Breast epithelium (tissue), 4 donors: ENCODE data around the gene ADARB1. TPM values are rescaled to one million over a fixed set of nuclear protein-coding genes. Genes with fewer than 3 reads are reported as not detected.

Experiments
- DNase-seq, 2 donors: peaks; one replicate each; pipeline ENCODE4 v3.0.0-alpha.2; 2019; ENCODE audit warnings: low spot score in 2 of 2
- H3K27ac ChIP-seq, 2 donors: fragments of 200-600 bp; sonication (generic) in 1 of 2; one replicate each; pipeline ENCODE4 v1.5.1; 2016 to 2019; ENCODE audit warnings: mild to moderate bottlenecking in 1 of 2
- H3K27me3 ChIP-seq, 2 donors: fragments of 200-600 bp; sonication (generic) in 1 of 2; one replicate each; pipeline versions ENCODE4 v1.5.1 to v1.6.0; 2017 to 2019; ENCODE audit warnings: control low read depth in 1 of 2, mild to moderate bottlenecking in 1 of 2
- H3K36me3 ChIP-seq: fragments of 200-600 bp; one replicate; pipeline ENCODE4 v1.5.1; 2019
- H3K4me1 ChIP-seq, 2 donors: fragments of 200-600 bp; sonication (generic); one replicate each; pipeline ENCODE4 v1.5.1; 2016 to 2019; ENCODE audit warnings: control low read depth in 1 of 2
- H3K4me3 ChIP-seq, 3 donors: fragments of 200-600 bp; sonication (generic); 1 replicate in 2 of 3; 2 replicates in 1 of 3; pipeline ENCODE4 v1.5.1; 2016 to 2019; ENCODE audit warnings: mild to moderate bottlenecking in 3 of 3, moderate library complexity in 2 of 3
- H3K9me3 ChIP-seq, 2 donors: fragments of 200-600 bp; sonication (generic) in 1 of 2; one replicate each; pipeline ENCODE4 v1.5.1; 2016 to 2019; ENCODE audit warnings: control low read depth in 1 of 2
- POLR2A ChIP-seq: fragments of 450-650 bp; IDR thresholded peaks from one replicate; pipeline ENCODE4 v1.6.1; 2016; ENCODE audit warnings: antibody characterized with exemption, mild to moderate bottlenecking, moderate library complexity
- POLR2AphosphoS5 ChIP-seq, 3 donors: sonication (generic); formaldehyde crosslinking; IDR thresholded peaks; one replicate each; pipeline ENCODE4 v1.6.1; 2017; ENCODE audit warnings: antibody characterized with exemption in 3 of 3
- intact Hi-C: fragments of 100-400 bp; cut with DNase I; formaldehyde crosslinking; loops from one replicate; pipeline ENCODE4 v1.15.1; 2023; ENCODE audit warnings: low total_unique reads
- total RNA-seq, 3 donors: library from RNA; depleted of rRNA; stranded (reverse); fragments of >200 nt; gene quantifications; one replicate each; pipeline ENCODE4 v1.1.0, GENCODE V29; 2016
- TF ChIP-seq, protein P1 (sequence below), 3 donors: fragments of 450-650 bp; IDR thresholded peaks; one replicate each; pipeline ENCODE4 v1.5.1; 2016 to 2017; ENCODE audit warnings: antibody characterized with exemption in 3 of 3, mild to moderate bottlenecking in 3 of 3, moderate library complexity in 3 of 3

The ADARB1 gene
- total RNA-seq, 3 donors from 2014 or later, result 19.9 to 21.3 (median 20.0) TPM

GRCh38 chr21:45134279-45135076 lies 60.1 kb downstream of the ADARB1 start:
- no peak for DNase-seq
- H3K9me3 ChIP-seq, result no peaks in the 10 kb centered on the region
- no peaks in the 10 kb centered on the region for H3K4me1 ChIP-seq
- no peaks in the 10 kb centered on the region for H3K36me3 ChIP-seq
- H3K27me3 ChIP-seq, result no peaks in the 10 kb centered on the region
- no peak overlapping the region for H3K4me3 ChIP-seq
- no peak for TF ChIP-seq POLR2A
- TF ChIP-seq POLR2AphosphoS5 (IDR thresholded peaks at IDR 0.05), result no peak
- TF ChIP-seq, protein P1, sequence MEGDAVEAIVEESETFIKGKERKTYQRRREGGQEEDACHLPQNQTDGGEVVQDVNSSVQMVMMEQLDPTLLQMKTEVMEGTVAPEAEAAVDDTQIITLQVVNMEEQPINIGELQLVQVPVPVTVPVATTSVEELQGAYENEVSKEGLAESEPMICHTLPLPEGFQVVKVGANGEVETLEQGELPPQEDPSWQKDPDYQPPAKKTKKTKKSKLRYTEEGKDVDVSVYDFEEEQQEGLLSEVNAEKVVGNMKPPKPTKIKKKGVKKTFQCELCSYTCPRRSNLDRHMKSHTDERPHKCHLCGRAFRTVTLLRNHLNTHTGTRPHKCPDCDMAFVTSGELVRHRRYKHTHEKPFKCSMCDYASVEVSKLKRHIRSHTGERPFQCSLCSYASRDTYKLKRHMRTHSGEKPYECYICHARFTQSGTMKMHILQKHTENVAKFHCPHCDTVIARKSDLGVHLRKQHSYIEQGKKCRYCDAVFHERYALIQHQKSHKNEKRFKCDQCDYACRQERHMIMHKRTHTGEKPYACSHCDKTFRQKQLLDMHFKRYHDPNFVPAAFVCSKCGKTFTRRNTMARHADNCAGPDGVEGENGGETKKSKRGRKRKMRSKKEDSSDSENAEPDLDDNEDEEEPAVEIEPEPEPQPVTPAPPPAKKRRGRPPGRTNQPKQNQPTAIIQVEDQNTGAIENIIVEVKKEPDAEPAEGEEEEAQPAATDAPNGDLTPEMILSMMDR (IDR thresholded peaks at IDR 0.05), result no peak
- intact Hi-C loops, result loop anchor here (5.0 kb wide), 1 partner anchor 187 kb away; no protein-coding TSS in a partner anchor
- H3K27ac ChIP-seq, result no peak overlapping the region

GRCh38 chr21:45135122-45135521 lies 60.7 kb downstream of the ADARB1 start:
- no peak overlapping the region for H3K27ac ChIP-seq
- DNase-seq, result no peak
- TF ChIP-seq, protein P1 (IDR thresholded peaks at IDR 0.05), result no peak
- TF ChIP-seq POLR2AphosphoS5 (IDR thresholded peaks at IDR 0.05) (no peak), POLR2A (no peak)
- intact Hi-C loops, result no loop called here
- H3K4me3 ChIP-seq, result no peak overlapping the region
- H3K36me3 ChIP-seq, result no peaks in the 10 kb centered on the region
- H3K9me3 ChIP-seq, result no peaks in the 10 kb centered on the region
- no peaks in the 10 kb centered on the region for H3K27me3 ChIP-seq
- no peaks in the 10 kb centered on the region for H3K4me1 ChIP-seq

GRCh38 chr21:45135868-45136267 lies 61.5 kb downstream of the ADARB1 start:
- no peaks in the 10 kb centered on the region for H3K4me1 ChIP-seq
- H3K27me3 ChIP-seq, result no peaks in the 10 kb centered on the region
- TF ChIP-seq, protein P1 (IDR thresholded peaks at IDR 0.05), result no peak
- no peak for TF ChIP-seq POLR2AphosphoS5 (IDR thresholded peaks at IDR 0.05)
- TF ChIP-seq POLR2A, result no peak
- no peaks in the 10 kb centered on the region for H3K9me3 ChIP-seq
- H3K36me3 ChIP-seq, result no peaks in the 10 kb centered on the region
- no peak overlapping the region for H3K27ac ChIP-seq
- intact Hi-C loops, result no loop called here
- no peak for DNase-seq
- no peak overlapping the region for H3K4me3 ChIP-seq

DNA sequence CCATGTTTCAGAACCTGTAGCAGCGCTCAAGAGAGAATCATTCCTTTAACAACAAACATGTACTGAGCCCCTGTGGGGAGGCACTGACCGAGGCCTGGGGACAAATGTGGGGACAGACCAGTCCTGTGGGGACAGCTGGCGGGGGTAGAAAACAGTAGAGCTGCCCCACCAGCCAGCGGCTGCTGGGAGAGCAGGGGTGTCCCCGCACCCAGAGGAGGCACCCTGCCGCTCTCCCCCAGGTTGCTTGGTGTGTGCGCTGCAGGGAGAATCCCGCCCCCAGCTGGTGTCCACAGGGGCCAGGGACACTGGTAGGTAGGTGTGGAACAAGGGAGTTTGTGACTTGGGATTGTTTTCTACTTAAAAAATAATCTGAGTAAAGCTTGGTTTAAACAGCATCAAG lies 62.1 kb downstream of the ADARB1 start:
- intact Hi-C loops, result no loop called here
- Histone ChIP-seq H3K27me3 (no peaks in the 10 kb centered on the region), H3K4me3 (no peak overlapping the region), H3K27ac (no peak overlapping the region), H3K36me3 (no peaks in the 10 kb centered on the region), H3K9me3 (no peaks in the 10 kb centered on the region), H3K4me1 (no peaks in the 10 kb centered on the region)
- DNase-seq, result no peak
- TF ChIP-seq, protein P1 (IDR thresholded peaks at IDR 0.05), result no peak
- TF ChIP-seq POLR2A (no peak), POLR2AphosphoS5 (IDR thresholded peaks at IDR 0.05) (no peak)

DNA sequence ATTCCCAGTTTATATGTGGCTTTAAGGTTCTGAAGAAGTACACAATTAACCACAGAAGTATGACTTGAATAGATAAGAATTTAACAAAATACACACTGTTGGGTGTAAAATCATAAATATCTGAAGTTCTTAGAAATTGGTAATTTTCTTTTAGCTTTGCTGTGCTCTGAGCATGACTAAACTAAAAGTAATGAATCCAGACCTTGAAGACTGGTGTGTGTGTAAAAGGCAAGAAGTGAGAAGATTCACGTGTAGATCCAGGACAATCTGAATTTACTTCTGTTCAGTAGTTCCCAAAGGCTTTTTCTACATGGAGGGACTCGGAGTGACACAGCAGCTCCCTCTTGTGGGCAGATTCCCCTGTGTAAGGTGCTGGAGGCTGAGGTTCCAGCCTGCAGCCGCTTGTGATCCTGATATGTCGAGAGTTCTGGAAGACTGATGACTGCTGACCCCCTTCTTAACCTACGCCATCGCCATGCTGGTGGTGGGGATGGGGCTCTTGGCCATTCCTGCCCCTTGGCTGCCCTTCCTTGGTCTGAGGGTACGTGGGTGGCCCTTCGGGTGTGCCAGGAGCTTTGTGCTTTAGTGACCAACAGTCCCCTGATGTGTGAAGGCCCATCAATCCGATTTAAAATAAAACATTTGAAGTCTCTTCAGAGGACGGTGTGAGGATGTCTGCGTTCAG lies 62.7 kb downstream of the ADARB1 start:
- peak; percentile 76 to 78 for DNase-seq
- TF ChIP-seq, protein P1 (IDR thresholded peaks at IDR 0.05), result peak; percentile 61 to 77 (median 73)
- TF ChIP-seq POLR2AphosphoS5 (IDR thresholded peaks at IDR 0.05) (no peak), POLR2A (no peak)
- Histone ChIP-seq H3K4me3 (no peak overlapping the region), H3K36me3 (no peaks in the 10 kb centered on the region), H3K27me3 (no peaks in the 10 kb centered on the region), H3K9me3 (no peaks in the 10 kb centered on the region), H3K4me1 (no peaks in the 10 kb centered on the region), H3K27ac (no peak overlapping the region)
- intact Hi-C loops, result no loop called here
